ENCODE measurements around the gene ADAM23.
"Not testable (repeated sequence)": the region's sequence is repeated elsewhere in the genome, so short reads cannot be mapped to it uniquely, and the experiment has no call there.

Gene ADAM23, protein sequence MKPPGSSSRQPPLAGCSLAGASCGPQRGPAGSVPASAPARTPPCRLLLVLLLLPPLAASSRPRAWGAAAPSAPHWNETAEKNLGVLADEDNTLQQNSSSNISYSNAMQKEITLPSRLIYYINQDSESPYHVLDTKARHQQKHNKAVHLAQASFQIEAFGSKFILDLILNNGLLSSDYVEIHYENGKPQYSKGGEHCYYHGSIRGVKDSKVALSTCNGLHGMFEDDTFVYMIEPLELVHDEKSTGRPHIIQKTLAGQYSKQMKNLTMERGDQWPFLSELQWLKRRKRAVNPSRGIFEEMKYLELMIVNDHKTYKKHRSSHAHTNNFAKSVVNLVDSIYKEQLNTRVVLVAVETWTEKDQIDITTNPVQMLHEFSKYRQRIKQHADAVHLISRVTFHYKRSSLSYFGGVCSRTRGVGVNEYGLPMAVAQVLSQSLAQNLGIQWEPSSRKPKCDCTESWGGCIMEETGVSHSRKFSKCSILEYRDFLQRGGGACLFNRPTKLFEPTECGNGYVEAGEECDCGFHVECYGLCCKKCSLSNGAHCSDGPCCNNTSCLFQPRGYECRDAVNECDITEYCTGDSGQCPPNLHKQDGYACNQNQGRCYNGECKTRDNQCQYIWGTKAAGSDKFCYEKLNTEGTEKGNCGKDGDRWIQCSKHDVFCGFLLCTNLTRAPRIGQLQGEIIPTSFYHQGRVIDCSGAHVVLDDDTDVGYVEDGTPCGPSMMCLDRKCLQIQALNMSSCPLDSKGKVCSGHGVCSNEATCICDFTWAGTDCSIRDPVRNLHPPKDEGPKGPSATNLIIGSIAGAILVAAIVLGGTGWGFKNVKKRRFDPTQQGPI

DNA sequence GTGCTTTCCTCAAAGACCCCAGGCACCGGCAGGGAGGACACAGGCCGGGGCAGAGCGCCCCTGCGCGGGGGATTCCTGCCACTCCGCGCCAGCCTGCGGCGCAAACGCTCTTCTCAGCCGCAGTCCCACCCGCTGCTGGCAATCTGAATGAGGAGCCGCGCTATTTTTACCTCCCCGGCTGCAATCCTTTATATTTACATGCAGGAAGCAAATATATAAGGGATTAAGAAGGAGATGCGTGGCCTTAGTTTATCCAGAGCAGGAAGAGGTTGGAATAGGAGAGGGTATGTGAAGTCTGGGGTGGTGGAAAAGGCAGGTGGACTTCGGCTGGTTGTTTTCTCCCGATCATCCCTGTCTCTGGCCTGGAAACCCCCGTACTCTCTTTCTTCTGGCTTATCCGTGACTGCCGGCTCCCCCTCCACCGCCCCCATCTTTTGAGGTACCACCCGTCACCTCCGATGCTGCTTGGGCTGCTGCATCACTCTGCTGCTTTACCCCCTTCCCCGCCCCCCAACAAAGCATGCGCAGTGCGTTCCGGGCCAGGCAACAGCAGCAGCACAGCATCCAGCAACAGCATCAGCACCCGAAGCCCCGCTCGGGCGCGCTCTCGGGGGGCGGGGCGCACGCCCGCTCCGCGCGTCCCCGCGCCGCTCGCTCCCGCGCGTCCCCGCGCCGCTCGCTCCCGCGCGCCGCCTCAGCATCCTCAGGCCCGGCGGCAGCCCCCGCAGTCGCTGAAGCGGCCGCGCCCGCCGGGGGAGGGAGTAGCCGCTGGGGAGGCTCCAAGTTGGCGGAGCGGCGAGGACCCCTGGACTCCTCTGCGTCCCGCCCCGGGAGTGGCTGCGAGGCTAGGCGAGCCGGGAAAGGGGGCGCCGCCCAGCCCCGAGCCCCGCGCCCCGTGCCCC is at the start of gene ADAM23:
ADAM23 (plus strand) TSS at position 700 of the 902 bp plus-strand sequence. CDS start 335 bp downstream, outside the sequence.
- no peak for DNase-seq

DNA sequence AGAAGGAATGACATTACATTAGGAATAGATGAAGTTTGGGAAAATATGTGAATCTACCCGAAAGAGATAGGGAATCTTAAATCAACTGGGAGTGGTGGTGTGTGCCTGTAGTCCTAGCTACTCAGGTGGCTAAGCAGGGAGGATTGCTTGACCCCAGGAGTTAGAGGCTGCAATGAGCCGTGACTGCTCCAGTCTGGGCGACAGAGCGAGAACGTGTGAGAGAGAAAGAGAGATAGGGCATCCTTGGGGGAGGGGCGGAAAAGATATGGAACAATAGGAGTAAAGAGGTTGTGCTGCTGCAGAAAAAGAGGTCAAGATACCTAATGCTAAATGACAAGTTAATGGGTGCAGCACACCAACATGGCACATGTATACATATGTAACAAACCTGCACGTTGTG is 47.1 kb upstream of the ADAM23 start:
- no peak for DNase-seq

GRCh38 chr2:206402956-206403569 is 40.3 kb upstream of the ADAM23 start:
- DNase-seq, result not testable (repeated sequence)

GRCh38 chr2:206408323-206409320 is 34.7 kb upstream of the ADAM23 start:
- DNase-seq, result no peak

GRCh38 chr2:206410714-206411113 is 32.6 kb upstream of the ADAM23 start:
- DNase-seq, result no peak

DNA sequence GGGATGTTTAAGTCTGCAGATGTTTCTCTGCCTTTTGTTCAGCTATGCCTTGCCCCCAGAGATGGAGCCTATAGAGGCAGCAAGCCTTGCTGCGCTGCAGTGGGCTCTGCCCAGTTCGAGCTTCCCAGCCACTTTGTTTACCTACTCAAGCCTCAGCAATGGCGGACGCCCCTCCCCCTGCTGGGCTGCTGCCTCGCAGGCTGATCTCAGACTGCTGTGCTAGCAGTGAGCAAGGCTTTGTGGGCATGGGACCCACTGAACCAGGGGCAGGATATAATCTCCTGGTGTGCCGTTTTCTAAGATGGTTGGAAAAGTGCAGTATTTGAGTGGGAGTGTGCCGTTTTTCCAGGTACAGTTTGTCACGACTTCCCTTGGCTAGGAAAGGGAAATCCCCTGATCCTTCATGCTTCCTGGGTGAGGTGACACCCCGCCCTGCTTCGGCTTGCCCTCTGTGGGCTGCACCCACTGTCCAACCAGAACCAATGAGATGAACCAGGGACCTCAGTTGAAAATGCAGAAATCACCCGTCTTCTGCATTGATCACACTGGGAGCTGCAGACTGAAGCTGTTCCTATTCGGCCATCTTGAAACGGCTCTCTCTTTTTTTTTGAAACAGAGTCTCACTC is 27.6 kb upstream of the ADAM23 start:
- no peak for DNase-seq

DNA sequence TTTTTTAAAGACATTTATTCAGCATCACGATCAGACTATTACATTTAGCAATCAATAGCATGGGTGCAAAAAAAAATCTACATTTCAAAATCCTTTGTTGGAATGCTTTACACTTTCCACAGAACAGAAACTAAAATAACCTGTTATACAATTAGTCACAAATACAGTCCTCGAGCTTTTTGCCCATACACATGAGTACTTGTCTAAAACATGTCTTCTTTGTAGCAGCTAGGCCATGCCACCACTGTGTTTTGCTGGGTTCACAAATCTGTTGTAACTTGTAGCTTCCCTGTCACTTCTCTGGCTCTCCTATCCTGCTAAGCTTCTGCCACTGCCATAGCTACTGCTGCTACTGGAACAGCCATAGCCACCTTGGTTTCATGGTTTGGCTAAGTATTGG is 24.4 kb upstream of the ADAM23 start:
- no peak for DNase-seq

DNA sequence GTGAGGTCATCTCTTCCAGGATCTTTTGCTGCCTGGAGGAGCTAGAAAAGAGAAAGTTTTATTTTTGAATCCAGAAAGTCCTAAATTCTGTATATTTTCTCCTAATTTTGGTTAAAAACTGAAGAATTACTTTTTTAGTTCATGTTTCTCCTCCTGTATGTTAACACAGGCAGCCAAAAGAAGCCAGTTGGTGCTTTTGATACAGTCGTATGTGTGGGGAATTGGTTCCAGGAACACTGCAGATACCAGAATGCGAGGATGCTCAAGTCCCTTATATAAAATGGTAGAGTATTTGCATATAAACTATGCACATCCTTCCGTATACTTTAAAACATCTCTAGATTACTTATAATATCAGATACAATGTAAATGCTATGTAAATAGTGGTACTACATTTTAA is 22.6 kb upstream of the ADAM23 start:
- DNase-seq, result no peak

GRCh38 chr2:206422493-206422892 is 20.8 kb upstream of the ADAM23 start:
- DNase-seq, result no peak

GRCh38 chr2:206423147-206423546 is 20.2 kb upstream of the ADAM23 start:
- no peak for DNase-seq

DNA sequence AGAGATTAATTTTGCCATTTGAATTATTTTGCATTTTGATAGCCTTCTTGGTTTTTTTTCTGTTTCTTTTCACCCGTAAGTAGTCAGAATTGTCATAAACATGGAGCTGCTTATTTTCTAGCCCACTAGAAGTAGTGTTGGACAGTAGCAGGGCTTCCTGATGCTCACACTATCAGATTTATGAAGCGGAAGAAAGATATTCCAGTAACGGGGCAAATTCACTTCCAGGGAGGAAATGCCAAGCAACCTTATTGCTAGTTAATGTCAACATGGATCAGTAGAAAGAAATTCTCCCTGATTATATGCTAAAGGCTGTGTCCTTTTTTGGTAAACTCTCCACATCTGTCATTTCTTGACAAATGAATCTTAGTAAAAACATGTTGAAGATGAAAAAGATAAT is 19.2 kb upstream of the ADAM23 start:
- DNase-seq, result no peak

DNA sequence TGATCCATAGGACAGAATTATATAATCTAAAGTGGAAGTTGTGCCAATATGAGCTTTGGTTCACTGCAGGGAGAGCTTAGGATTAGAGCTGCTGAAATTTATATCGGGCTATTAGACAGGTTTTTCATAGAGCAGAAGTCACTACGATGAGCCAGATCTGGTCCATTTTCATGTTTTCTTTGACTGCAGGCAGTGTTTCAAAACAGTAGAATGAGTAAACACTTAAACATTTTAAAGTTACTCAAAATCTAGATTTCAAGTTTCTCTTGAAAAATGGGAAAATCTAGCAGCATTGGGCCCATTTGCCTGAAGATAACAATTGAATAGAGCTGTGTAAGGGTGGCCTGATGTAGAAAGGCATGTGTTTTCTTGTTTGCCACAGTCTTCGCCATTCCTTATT is 14.5 kb upstream of the ADAM23 start:
- no peak for DNase-seq

- no peak for DNase-seq
Observed at GRCh38 chr2:206430452-206430851, 12.9 kb upstream of the ADAM23 start.

GRCh38 chr2:206431439-206431838 is 11.9 kb upstream of the ADAM23 start:
- DNase-seq, result no peak

DNA sequence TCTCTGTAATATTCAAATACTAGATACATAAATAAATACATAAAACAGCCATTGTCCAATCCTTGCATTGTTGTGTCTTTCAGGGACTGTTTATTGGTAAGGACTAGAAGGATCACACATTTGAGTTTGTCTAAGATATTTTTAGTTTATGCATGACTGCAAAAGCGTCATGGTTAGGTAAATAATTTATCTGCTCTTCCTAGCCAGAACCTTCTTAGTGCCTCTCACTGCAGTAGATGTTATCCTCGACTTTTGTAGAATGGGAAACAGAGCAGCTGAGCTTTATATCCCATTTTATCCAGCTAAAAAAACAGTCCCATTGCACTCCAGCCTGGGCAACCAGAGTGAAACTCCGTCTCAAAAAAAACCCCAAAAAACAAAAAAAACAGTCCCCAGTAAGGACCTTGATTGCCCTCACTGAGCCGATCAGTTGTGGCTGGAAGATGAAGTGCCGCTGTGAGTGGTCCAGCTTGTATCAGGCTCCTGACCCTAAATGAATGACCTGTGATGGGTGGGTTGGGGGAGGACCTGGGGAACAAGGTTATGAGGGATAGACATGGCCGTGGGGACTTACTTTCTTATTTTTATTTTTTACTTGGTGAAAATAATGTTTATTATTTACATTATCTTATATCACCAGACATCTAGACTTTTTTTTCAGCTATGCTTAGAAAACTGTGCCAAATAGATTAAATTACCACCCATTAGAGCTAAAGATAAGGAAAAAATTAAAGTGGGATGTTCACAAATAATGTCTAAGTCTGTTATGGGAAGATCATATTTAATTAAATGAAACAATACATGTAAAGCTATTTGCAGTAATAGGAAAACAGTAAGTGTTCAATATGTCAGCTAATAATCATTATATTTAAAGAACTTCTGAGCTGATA is 10.9 kb upstream of the ADAM23 start:
- DNase-seq, result no peak

GRCh38 chr2:206433190-206433589 is 10.1 kb upstream of the ADAM23 start:
- no peak for DNase-seq

DNA sequence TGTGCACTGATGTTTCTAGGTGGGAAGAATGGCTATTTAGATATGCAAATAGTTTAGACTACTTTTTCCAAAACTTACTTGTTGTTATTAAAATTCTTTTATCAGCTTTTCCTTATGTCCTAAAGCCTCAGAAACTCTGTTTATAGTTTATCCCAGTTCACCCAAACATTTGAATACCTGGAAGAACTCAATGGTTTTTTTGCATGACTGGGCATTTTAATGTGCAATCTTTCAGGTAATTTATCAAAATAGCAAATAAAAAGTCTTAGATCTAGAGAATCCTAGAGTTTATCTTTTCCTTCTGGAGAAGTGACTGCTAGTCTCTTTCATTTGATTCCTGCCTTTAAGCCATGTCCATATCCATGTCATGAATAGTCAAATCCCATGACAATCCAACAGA is 9.6 kb upstream of the ADAM23 start:
- DNase-seq, result peak; percentile 42

DNA sequence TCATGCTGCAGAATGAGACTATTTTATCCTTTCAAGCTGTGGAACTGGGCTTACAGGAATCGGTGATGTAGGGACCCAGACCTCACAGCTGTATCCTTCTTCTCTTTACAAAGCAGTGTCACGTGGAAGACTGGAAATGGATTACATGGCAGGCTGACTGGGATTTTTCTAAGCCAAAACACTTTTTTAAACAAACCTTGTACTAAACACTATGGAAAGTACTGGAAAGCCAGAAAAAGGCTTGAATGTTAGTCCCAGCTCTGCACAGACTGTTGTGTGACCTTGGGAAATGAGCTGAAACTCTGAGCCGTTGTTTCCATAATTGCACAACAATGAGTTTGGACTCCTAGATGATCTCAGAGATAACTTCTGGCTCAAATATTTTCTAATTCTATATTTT is 7.6 kb upstream of the ADAM23 start:
- no peak for DNase-seq

DNA sequence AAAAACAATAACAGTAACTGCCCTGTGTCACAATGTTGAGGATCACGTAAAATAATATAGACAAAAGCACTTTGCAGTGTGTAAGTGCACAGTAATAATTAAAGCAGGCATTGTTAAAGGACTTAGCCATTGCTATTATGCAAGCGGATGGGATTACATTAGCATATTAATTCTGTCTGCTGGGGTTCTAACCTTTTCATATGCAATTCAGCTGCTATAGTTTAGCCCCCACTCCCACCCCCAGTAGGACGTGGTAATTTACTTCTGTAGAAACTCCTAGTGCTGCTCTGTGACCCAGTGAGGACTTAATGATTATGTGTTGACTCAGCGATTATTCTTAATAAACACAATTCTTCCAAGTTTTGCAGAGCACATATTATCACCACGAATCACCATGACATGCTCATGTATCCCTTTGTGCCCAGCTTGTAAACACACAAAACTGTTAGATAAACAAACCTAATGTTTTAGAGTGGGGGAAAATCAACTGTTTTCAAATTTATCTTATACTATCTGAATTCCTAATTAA is 5.1 kb upstream of the ADAM23 start:
- no peak for DNase-seq

DNA sequence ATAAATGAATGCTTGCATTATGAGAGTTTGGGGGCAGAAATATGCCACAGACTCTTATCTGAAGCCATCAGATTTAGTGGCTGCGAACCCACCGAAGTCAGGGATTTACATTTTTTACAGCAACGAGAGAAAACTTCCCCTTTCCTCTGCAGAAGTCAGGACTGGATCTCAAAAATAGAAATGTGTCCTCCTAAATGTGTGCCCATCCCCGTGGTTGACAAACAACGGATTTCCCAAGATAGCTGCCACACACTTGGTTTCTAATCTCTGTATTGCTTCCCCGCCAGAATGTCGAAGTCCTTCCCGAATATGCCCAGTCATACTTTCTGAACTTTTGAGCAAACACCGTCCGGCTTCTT is 879 bp upstream of the ADAM23 start:
- no peak for DNase-seq

All from NCI-H1048 (cell line).